Liver (tissue), 9 donors: ENCODE measurements around the gene STPG4. TPM values are rescaled to one million over a fixed set of nuclear protein-coding genes. Genes with fewer than 3 reads are reported as not detected.

Source experiments
- DNase-seq: peaks from one replicate; pipeline ENCODE4 v3.0.0-alpha.2; 2017; ENCODE audit warnings: low spot score
- H3K27ac ChIP-seq, 2 donors: one replicate each; pipeline ENCODE4 v1.7.0; 2013; ENCODE audit warnings: inconsistent platforms in 2 of 2, low read length in 2 of 2, control low read depth in 1 of 2, low read depth in 1 of 2, mild to moderate bottlenecking in 1 of 2
- H3K27me3 ChIP-seq, 4 donors: one replicate each; pipeline versions ENCODE4 v1.6.1 to v1.7.0; 2013; ENCODE audit warnings: low read length in 3 of 4, inconsistent platforms in 1 of 4, mild to moderate bottlenecking in 1 of 4, moderate library complexity in 1 of 4; ENCODE audit not compliant: control insufficient read depth in 4 of 4, insufficient read depth in 4 of 4
- H3K36me3 ChIP-seq, 4 donors: one replicate each; pipeline versions ENCODE4 v1.6.1 to v1.7.0; 2013; ENCODE audit warnings: low read length in 3 of 4, mild to moderate bottlenecking in 3 of 4, low read depth in 1 of 4, moderate library complexity in 1 of 4; ENCODE audit not compliant: control insufficient read depth in 4 of 4, insufficient read depth in 3 of 4
- H3K4me1 ChIP-seq, 4 donors: one replicate each; pipeline versions ENCODE4 v1.6.1 to v1.7.0; 2013; ENCODE audit warnings: low read length in 3 of 4, mild to moderate bottlenecking in 3 of 4, moderate library complexity in 1 of 4; ENCODE audit not compliant: control insufficient read depth in 4 of 4, insufficient read depth in 4 of 4
- H3K4me3 ChIP-seq, 3 donors: one replicate each; pipeline versions ENCODE4 v1.6.1 to v1.7.0; 2013; ENCODE audit warnings: low read length in 3 of 3, control low read depth in 1 of 3, low read depth in 1 of 3, mild to moderate bottlenecking in 1 of 3
- H3K9ac ChIP-seq, 2 donors: one replicate each; pipeline ENCODE4 v1.7.0; 2013; ENCODE audit warnings: low read length in 2 of 2, mild to moderate bottlenecking in 2 of 2, moderate library complexity in 2 of 2, control low read depth in 1 of 2, low read depth in 1 of 2
- H3K9me3 ChIP-seq, 4 donors: one replicate each; pipeline versions ENCODE4 v1.6.1 to v1.7.0; 2013; ENCODE audit warnings: low read length in 3 of 4; ENCODE audit not compliant: control insufficient read depth in 4 of 4
- EGR1 ChIP-seq, 2 donors: IDR thresholded peaks; 2 replicates each; pipeline ENCODE4 v1.6.1; 2016 to 2018; ENCODE audit warnings: antibody characterized with exemption in 2 of 2, low read depth in 2 of 2
- FOXA1 ChIP-seq: IDR thresholded peaks from 2 replicates; pipeline ENCODE4 v1.6.1; 2016; ENCODE audit warnings: antibody characterized with exemption
- FOXA2 ChIP-seq: IDR thresholded peaks from 2 replicates; pipeline ENCODE4 v1.6.1; 2016; ENCODE audit warnings: antibody characterized with exemption
- GABPA ChIP-seq, 2 donors: IDR thresholded peaks in 1 of 2; conservative IDR thresholded peaks in 1 of 2; 2 replicates each; pipeline ENCODE4 v1.6.1; 2016; ENCODE audit warnings: antibody characterized with exemption in 2 of 2, mild to moderate bottlenecking in 1 of 2, moderate library complexity in 1 of 2
- HNF4A ChIP-seq, 2 donors: conservative IDR thresholded peaks; 2 replicates each; pipeline ENCODE4 v1.6.1; 2016; ENCODE audit warnings: antibody characterized with exemption in 2 of 2, mild to moderate bottlenecking in 2 of 2
- HNF4G ChIP-seq: IDR thresholded peaks from 2 replicates; pipeline ENCODE4 v1.6.1; 2016; ENCODE audit warnings: antibody characterized with exemption
- JUND ChIP-seq, 2 donors: IDR thresholded peaks; 2 replicates each; pipeline ENCODE4 v1.6.1; 2016; ENCODE audit warnings: antibody characterized with exemption in 2 of 2
- NR2F2 ChIP-seq: IDR thresholded peaks from 2 replicates; pipeline ENCODE4 v1.6.1; 2016; ENCODE audit warnings: antibody characterized with exemption
- RAD21 ChIP-seq, 2 donors: IDR thresholded peaks; 2 replicates each; pipeline ENCODE4 v1.6.1; 2016; ENCODE audit warnings: antibody characterized with exemption in 2 of 2, mild to moderate bottlenecking in 2 of 2
- RXRA ChIP-seq, 2 donors: IDR thresholded peaks; 2 replicates each; pipeline ENCODE4 v1.6.1; 2017 to 2018; ENCODE audit warnings: antibody characterized with exemption in 2 of 2, mild to moderate bottlenecking in 1 of 2
- SP1 ChIP-seq: IDR thresholded peaks from 2 replicates; pipeline ENCODE4 v1.6.1; 2018; ENCODE audit warnings: antibody characterized with exemption, mild to moderate bottlenecking
- TAF1 ChIP-seq: conservative IDR thresholded peaks from 2 replicates; pipeline ENCODE4 v1.6.1; 2016; ENCODE audit warnings: antibody characterized with exemption, mild to moderate bottlenecking
- YY1 ChIP-seq: IDR thresholded peaks from 2 replicates; pipeline ENCODE4 v1.6.1; 2016; ENCODE audit warnings: antibody characterized with exemption, mild to moderate bottlenecking
- WGBS: extraction: QIAGEN DNeasy Blood & Tissue Kit; methylation state at CpG from one replicate; pipeline ENCODE4 v1.1.7; 2013; 5-methylcytosine and 5-hydroxymethylcytosine counted together
- polyA plus RNA-seq, 2 donors: library from polyadenylated mRNA; stranded (reverse) in 1 of 2; unstranded in 1 of 2; fragments of 200-250 nt in 1 of 2; fragments of >200 nt in 1 of 2; fragmentation: Nextera tagmentation in 1 of 2; extraction: Ambion mirVana in 1 of 2; gene quantifications; one replicate each; pipeline versions ENCODE4 v1.2.1 to v1.2.3, GENCODE V29; 2013 to 2015
- total RNA-seq, 2 donors: library from RNA; depleted of rRNA; stranded (reverse); fragments of >200 nt; gene quantifications; one replicate each; pipeline ENCODE4 v1.2.3, GENCODE V29; 2014
- TF ChIP-seq, protein P1 (sequence below): IDR thresholded peaks from 2 replicates; pipeline ENCODE4 v1.6.1; 2016; ENCODE audit warnings: antibody characterized with exemption
- TF ChIP-seq, protein P2 (sequence below): IDR thresholded peaks from 2 replicates; pipeline ENCODE4 v1.6.1; 2016; ENCODE audit warnings: antibody characterized with exemption
- TF ChIP-seq, protein P3 (sequence below): IDR thresholded peaks from 2 replicates; pipeline ENCODE4 v1.6.1; 2016; ENCODE audit warnings: antibody characterized with exemption, mild to moderate bottlenecking
- TF ChIP-seq, protein P4 (sequence below): fragments of 150-350 bp; IDR thresholded peaks from 2 replicates; pipeline ENCODE4 v1.5.1; 2017; ENCODE audit warnings: improper control_type of control experiment, low read depth, low read length; ENCODE audit not compliant: missing input control
- TF ChIP-seq, protein P5 (sequence below): IDR thresholded peaks from 2 replicates; pipeline ENCODE4 v1.6.1; 2016; ENCODE audit warnings: antibody characterized with exemption
- donor health status: healthy.
- donor health status: healthy.
- donor health status: healthy.
- donor health status: healthy.
- donor health status: healthy.

The STPG4 gene
- total and polyA plus RNA-seq, 4 donors = 0.25 TPM; not detected in 3

DNA sequence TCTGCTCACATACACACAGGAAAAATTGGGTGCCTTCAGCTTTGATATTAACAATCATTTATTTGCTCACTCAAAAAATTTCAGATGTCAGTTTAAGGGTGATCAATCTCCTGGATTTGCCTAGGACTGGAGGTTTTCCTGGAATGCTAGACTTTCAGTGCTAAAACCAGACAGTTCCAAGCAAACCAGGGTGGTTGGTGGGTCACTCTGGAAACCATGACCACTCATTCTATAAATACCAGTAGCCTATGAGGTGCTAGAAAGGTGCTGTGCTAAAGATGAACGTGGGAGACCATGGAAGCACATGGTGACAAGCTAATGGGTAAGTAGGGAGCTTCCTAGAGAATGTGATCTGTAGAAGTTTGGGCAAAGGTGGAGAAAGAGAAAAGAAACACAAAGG lies 25.4 kb upstream of the STPG4 start:
- no peak overlapping the region for H3K9ac ChIP-seq
- no peak overlapping the region for H3K27ac ChIP-seq
- 89% methylated on average over 1 of the region's 1 CpG for WGBS
- no peaks in the 10 kb centered on the region for H3K9me3 ChIP-seq
- H3K36me3 ChIP-seq = no peaks in the 10 kb centered on the region
- H3K27me3 ChIP-seq = no peaks in the 10 kb centered on the region
- no peak overlapping the region for H3K4me3 ChIP-seq
- H3K4me1 ChIP-seq = peaks cover 0 to 8% (median 1%) of the 10 kb centered on the region in 4 donors
- TF ChIP-seq HNF4A (conservative IDR thresholded peaks at IDR 0.05) (no peak), NR2F2 (no peak), JUND (IDR thresholded peaks at IDR 0.05) (no peak), TAF1 (no peak), YY1 (no peak), EGR1 (IDR thresholded peaks at IDR 0.05; ENCODE audit: low read depth in 2 of 2) (no peak), FOXA1 (no peak), RAD21 (IDR thresholded peaks at IDR 0.05) (no peak), SP1 (no peak), RXRA (IDR thresholded peaks at IDR 0.05) (no peak), GABPA (IDR thresholded peaks at IDR 0.05 in 1 of 2, conservative IDR thresholded peaks at IDR 0.05 in 1 of 2) (no peak), HNF4G (no peak)
- TF ChIP-seq, protein P1, sequence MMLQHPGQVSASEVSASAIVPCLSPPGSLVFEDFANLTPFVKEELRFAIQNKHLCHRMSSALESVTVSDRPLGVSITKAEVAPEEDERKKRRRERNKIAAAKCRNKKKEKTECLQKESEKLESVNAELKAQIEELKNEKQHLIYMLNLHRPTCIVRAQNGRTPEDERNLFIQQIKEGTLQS = no peak
- TF ChIP-seq, protein P2, sequence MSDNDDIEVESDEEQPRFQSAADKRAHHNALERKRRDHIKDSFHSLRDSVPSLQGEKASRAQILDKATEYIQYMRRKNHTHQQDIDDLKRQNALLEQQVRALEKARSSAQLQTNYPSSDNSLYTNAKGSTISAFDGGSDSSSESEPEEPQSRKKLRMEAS = no peak
- TF ChIP-seq, protein P3, sequence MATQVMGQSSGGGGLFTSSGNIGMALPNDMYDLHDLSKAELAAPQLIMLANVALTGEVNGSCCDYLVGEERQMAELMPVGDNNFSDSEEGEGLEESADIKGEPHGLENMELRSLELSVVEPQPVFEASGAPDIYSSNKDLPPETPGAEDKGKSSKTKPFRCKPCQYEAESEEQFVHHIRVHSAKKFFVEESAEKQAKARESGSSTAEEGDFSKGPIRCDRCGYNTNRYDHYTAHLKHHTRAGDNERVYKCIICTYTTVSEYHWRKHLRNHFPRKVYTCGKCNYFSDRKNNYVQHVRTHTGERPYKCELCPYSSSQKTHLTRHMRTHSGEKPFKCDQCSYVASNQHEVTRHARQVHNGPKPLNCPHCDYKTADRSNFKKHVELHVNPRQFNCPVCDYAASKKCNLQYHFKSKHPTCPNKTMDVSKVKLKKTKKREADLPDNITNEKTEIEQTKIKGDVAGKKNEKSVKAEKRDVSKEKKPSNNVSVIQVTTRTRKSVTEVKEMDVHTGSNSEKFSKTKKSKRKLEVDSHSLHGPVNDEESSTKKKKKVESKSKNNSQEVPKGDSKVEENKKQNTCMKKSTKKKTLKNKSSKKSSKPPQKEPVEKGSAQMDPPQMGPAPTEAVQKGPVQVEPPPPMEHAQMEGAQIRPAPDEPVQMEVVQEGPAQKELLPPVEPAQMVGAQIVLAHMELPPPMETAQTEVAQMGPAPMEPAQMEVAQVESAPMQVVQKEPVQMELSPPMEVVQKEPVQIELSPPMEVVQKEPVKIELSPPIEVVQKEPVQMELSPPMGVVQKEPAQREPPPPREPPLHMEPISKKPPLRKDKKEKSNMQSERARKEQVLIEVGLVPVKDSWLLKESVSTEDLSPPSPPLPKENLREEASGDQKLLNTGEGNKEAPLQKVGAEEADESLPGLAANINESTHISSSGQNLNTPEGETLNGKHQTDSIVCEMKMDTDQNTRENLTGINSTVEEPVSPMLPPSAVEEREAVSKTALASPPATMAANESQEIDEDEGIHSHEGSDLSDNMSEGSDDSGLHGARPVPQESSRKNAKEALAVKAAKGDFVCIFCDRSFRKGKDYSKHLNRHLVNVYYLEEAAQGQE = no peak
- TF ChIP-seq, protein P4, sequence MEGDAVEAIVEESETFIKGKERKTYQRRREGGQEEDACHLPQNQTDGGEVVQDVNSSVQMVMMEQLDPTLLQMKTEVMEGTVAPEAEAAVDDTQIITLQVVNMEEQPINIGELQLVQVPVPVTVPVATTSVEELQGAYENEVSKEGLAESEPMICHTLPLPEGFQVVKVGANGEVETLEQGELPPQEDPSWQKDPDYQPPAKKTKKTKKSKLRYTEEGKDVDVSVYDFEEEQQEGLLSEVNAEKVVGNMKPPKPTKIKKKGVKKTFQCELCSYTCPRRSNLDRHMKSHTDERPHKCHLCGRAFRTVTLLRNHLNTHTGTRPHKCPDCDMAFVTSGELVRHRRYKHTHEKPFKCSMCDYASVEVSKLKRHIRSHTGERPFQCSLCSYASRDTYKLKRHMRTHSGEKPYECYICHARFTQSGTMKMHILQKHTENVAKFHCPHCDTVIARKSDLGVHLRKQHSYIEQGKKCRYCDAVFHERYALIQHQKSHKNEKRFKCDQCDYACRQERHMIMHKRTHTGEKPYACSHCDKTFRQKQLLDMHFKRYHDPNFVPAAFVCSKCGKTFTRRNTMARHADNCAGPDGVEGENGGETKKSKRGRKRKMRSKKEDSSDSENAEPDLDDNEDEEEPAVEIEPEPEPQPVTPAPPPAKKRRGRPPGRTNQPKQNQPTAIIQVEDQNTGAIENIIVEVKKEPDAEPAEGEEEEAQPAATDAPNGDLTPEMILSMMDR = no peak
- DNase-seq = no peak

DNA sequence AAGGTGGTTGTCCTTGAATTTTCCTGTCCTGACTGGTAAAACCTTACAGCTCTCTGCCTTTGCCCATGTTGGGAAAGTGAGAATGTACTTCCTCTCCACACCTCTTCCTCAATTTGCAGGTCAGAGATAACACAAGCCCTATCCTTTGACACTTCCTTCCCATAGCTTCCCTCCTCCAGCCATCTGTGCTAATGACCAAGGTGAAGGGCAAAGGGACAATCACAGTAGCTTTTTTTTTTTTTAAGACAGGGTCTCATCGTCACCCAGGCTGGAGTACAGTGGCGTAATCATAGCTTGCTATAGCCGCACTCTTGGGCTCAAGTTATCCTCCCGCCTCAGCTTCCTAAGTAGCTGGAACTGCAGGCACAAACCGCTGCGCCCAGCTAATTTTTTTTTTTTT lies 24.3 kb upstream of the STPG4 start:
- WGBS = 80% methylated on average over 6 of the region's 6 CpGs
- Histone ChIP-seq H3K27ac (no peak overlapping the region), H3K36me3 (no peaks in the 10 kb centered on the region), H3K4me3 (no peak overlapping the region), H3K27me3 (no peaks in the 10 kb centered on the region), H3K4me1 (peaks cover 3 to 15% (median 5%) of the 10 kb centered on the region in 4 donors), H3K9me3 (no peaks in the 10 kb centered on the region), H3K9ac (no peak overlapping the region)
- TF ChIP-seq, protein P5, sequence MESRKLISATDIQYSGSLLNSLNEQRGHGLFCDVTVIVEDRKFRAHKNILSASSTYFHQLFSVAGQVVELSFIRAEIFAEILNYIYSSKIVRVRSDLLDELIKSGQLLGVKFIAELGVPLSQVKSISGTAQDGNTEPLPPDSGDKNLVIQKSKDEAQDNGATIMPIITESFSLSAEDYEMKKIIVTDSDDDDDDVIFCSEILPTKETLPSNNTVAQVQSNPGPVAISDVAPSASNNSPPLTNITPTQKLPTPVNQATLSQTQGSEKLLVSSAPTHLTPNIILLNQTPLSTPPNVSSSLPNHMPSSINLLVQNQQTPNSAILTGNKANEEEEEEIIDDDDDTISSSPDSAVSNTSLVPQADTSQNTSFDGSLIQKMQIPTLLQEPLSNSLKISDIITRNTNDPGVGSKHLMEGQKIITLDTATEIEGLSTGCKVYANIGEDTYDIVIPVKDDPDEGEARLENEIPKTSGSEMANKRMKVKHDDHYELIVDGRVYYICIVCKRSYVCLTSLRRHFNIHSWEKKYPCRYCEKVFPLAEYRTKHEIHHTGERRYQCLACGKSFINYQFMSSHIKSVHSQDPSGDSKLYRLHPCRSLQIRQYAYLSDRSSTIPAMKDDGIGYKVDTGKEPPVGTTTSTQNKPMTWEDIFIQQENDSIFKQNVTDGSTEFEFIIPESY = no peak
- TF ChIP-seq GABPA (IDR thresholded peaks at IDR 0.05 in 1 of 2, conservative IDR thresholded peaks at IDR 0.05 in 1 of 2) (no peak), HNF4A (conservative IDR thresholded peaks at IDR 0.05) (no peak), YY1 (no peak), SP1 (no peak), FOXA1 (no peak), TAF1 (no peak), HNF4G (no peak), FOXA2 (no peak), RAD21 (IDR thresholded peaks at IDR 0.05) (no peak), EGR1 (IDR thresholded peaks at IDR 0.05; ENCODE audit: low read depth in 2 of 2) (no peak), RXRA (IDR thresholded peaks at IDR 0.05) (no peak)
- TF ChIP-seq, protein P3 = no peak
- TF ChIP-seq, protein P2 = no peak
- no peak for DNase-seq
